Inferior parietal cortex (tissue), 1 donor: Measurements from ENCODE around the gene PLEK.
"Not testable (repeated sequence)": the region's sequence is repeated elsewhere in the genome, so short reads cannot be mapped to it uniquely, and the experiment has no call there.

Experiments
- DNase-seq: peaks from one replicate; pipeline ENCODE4 v3.0.0-alpha.2; 2016; ENCODE audit errors: extremely low spot score

The PLEK gene

GRCh38 chr2:68441179-68441993, 76.3 kb downstream of the PLEK start:
- peak; percentile 97 for DNase-seq

- DNase-seq: no peak
These were observed 76.9 kb downstream of the PLEK start for GRCh38 chr2:68441994-68442322.

- DNase-seq: not testable (repeated sequence)
These were observed 81.3 kb downstream of the PLEK start for GRCh38 chr2:68446425-68446824.
